HepG2 (cell line): Measurements from ENCODE around the gene TMOD2. TPM values are rescaled to one million over a fixed set of nuclear protein-coding genes. Genes with fewer than 3 reads are reported as not detected.

Experiments
- BCL3 ChIP-seq: sonication (generic); formaldehyde crosslinking; IDR thresholded peaks from 2 replicates; pipeline ENCODE4 v1.5.1; 2020; ENCODE audit warnings: mild to moderate bottlenecking, missing genetic modification reagents, moderate library complexity
- FIP1L1 ChIP-seq: fragments of 200-400 bp; formaldehyde crosslinking; IDR thresholded peaks from 2 replicates; pipeline ENCODE4 v1.6.1; 2018; ENCODE audit warnings: low read depth, mild to moderate bottlenecking, low read length, moderate library complexity, borderline replicate concordance; ENCODE audit not compliant: insufficient read depth
- FOSL1 ChIP-seq: sonication (generic); formaldehyde crosslinking; IDR thresholded peaks from 2 replicates; pipeline ENCODE4 v1.9.0; 2021; ENCODE audit warnings: missing genetic modification reagents, borderline replicate concordance
- FOXA3 ChIP-seq: IDR thresholded peaks from 2 replicates; pipeline ENCODE4 v1.6.1; 2016; ENCODE audit warnings: missing genetic modification reagents, missing compliant biosample characterization
- GABPA ChIP-seq, 2 experiments: IDR thresholded peaks; 2 replicates each; pipeline ENCODE4 v1.6.1; 2011 to 2016; ENCODE audit warnings: low read depth in 2 of 2, low read length in 1 of 2, missing biosample characterization in 1 of 2, missing genetic modification characterization in 1 of 2
- GTF3A ChIP-seq: sonication (generic); formaldehyde crosslinking; conservative IDR thresholded peaks from 2 replicates; pipeline ENCODE4 v1.4.0; 2020; ENCODE audit warnings: mild to moderate bottlenecking, missing genetic modification reagents
- MTF2 ChIP-seq: sonication (generic); formaldehyde crosslinking; IDR thresholded peaks from 2 replicates; pipeline ENCODE4 v1.5.0; 2020; ENCODE audit warnings: missing genetic modification reagents, borderline replicate concordance
- MXD1 ChIP-seq: sonication (generic); formaldehyde crosslinking; IDR thresholded peaks from 2 replicates; pipeline ENCODE4 v1.4.0; 2020; ENCODE audit warnings: mild to moderate bottlenecking, missing genetic modification reagents
- NCOA2 ChIP-seq: sonication (generic); formaldehyde crosslinking; IDR thresholded peaks from 2 replicates; pipeline ENCODE4 v1.8.0; 2022; ENCODE audit warnings: inconsistent platforms
- PAWR ChIP-seq: sonication (generic); formaldehyde crosslinking; IDR thresholded peaks from 2 replicates; pipeline ENCODE4 v1.4.0; 2020; ENCODE audit warnings: missing genetic modification reagents, mild to moderate bottlenecking, borderline replicate concordance
- PCBP1 ChIP-seq: fragments of 200-400 bp; formaldehyde crosslinking; IDR thresholded peaks from 2 replicates; pipeline ENCODE4 v1.6.1; 2017; ENCODE audit warnings: mild to moderate bottlenecking, low read depth, low read length, borderline replicate concordance
- PREB ChIP-seq: sonication (generic); formaldehyde crosslinking; IDR thresholded peaks from 2 replicates; pipeline ENCODE4 v1.4.0; 2020; ENCODE audit warnings: missing genetic modification reagents
- SP2 ChIP-seq: sonication (generic); formaldehyde crosslinking; IDR thresholded peaks from 2 replicates; pipeline ENCODE4 v1.5.1; 2020; ENCODE audit warnings: mild to moderate bottlenecking, missing genetic modification reagents
- TARDBP ChIP-seq: sonication (generic); formaldehyde crosslinking; IDR thresholded peaks from 2 replicates; pipeline ENCODE4 v1.8.0; 2022; ENCODE audit warnings: mild to moderate bottlenecking, missing genetic modification reagents
- YEATS2 ChIP-seq: sonication (generic); formaldehyde crosslinking; IDR thresholded peaks from 2 replicates; pipeline ENCODE4 v1.4.0; 2020; ENCODE audit warnings: missing genetic modification reagents, borderline replicate concordance
- ZBTB46 ChIP-seq: sonication (generic); formaldehyde crosslinking; IDR thresholded peaks from 2 replicates; pipeline ENCODE4 v1.4.0; 2020; ENCODE audit warnings: mild to moderate bottlenecking, missing genetic modification reagents, borderline replicate concordance
- ZNF263 ChIP-seq: sonication (generic); formaldehyde crosslinking; IDR thresholded peaks from 2 replicates; pipeline ENCODE4 v1.4.0; 2020; ENCODE audit warnings: missing genetic modification reagents
- ZNF274 ChIP-seq: sonication (generic); formaldehyde crosslinking; IDR thresholded peaks from 2 replicates; pipeline ENCODE4 v1.5.1; 2020; ENCODE audit warnings: mild to moderate bottlenecking, missing genetic modification reagents
- ZNF282 ChIP-seq: fragments of 450-650 bp; IDR thresholded peaks from 2 replicates; pipeline ENCODE4 v1.6.1; 2018; ENCODE audit not compliant: partially characterized antibody
- ZNF296 ChIP-seq: sonication (generic); formaldehyde crosslinking; conservative IDR thresholded peaks from 2 replicates; pipeline ENCODE4 v1.5.0; 2020; ENCODE audit warnings: mild to moderate bottlenecking, missing genetic modification reagents
- ZNF564 ChIP-seq: sonication (generic); formaldehyde crosslinking; IDR thresholded peaks from 2 replicates; pipeline ENCODE4 v1.8.1; 2023; ENCODE audit warnings: mild to moderate bottlenecking, missing genetic modification reagents
- polyA plus RNA-seq, 8 experiments: library from polyadenylated mRNA; depleted of rRNA in 3 of 8; stranded (reverse) in 7 of 8; unstranded in 1 of 8; fragments of >200 nt; fragmentation: Illumina TruSeq in 4 of 8; extraction: Trizol in 4 of 8; gene quantifications; 2 replicates each; pipeline versions ENCODE4 v1.2.1 to v1.2.3, GENCODE V29; 2011 to 2016; ENCODE audit warnings: low read depth in 4 of 8, missing spikeins in 1 of 8, mixed read lengths in 1 of 8; ENCODE audit not compliant: insufficient read depth in 1 of 8
- total RNA-seq, 5 experiments: library from RNA; depleted of rRNA; stranded (reverse); fragments of >200 nt; fragmentation: Illumina TruSeq; extraction: Trizol; gene quantifications; 2 replicates each; pipeline ENCODE4 v1.2.3, GENCODE V29; 2016; ENCODE audit warnings: low read depth in 1 of 5

TMOD2 gene
- total and polyA plus RNA-seq, 2 of the 13 experiments (the other 11 are each of a cell fraction or from before 2014, with no cell fraction given) = 0.01 to 0.02 TPM

- no peak for TF ChIP-seq GABPA (IDR thresholded peaks at IDR 0.05; ENCODE audit: low read depth, low read length)
- peak; percentile 50 for TF ChIP-seq GABPA (CRISPR knock-in tag; IDR thresholded peaks at IDR 0.05; ENCODE audit: low read depth)
- no peak for TF ChIP-seq YEATS2 (CRISPR knock-in tag)
- TF ChIP-seq FOXA3 (CRISPR knock-in tag) = no peak
- no peak; the same call in 1 of the 2 replicates for TF ChIP-seq ZNF263
- peak; percentile 72; the same call in 1 of the 2 replicates for TF ChIP-seq BCL3 (CRISPR knock-in tag)
- no peak for TF ChIP-seq ZBTB46
- TF ChIP-seq PCBP1 = no peak
- peak; percentile 61; the same call in 1 of the 2 replicates for TF ChIP-seq ZNF564 (CRISPR knock-in tag)
- TF ChIP-seq FIP1L1 = no peak
- TF ChIP-seq ZNF282 = no peak
- no peak for TF ChIP-seq NCOA2 (CRISPR knock-in tag)
- TF ChIP-seq PAWR = no peak
- no peak for TF ChIP-seq ZNF296 (CRISPR knock-in tag)
- no peak for TF ChIP-seq FOSL1
- TF ChIP-seq ZNF274 (CRISPR knock-in tag) = peak; percentile 84; the same call in 1 of the 2 replicates
- no peak for TF ChIP-seq SP2 (CRISPR knock-in tag)
- TF ChIP-seq MTF2 = no peak
- peak; percentile 39; the same call in 1 of the 2 replicates for TF ChIP-seq TARDBP (CRISPR knock-in tag)
- TF ChIP-seq MXD1 (CRISPR knock-in tag) = peak; percentile 75
- TF ChIP-seq PREB (CRISPR knock-in tag) = no peak
- no peak for TF ChIP-seq GTF3A (CRISPR knock-in tag)
These were observed 78.2 kb downstream of the TMOD2 start, which contains the start of gene TMOD3 (continued) for GRCh38 chr15:51829376-51830275.
